Cardiac fibroblast (primary cell): ENCODE results near the gene PLCH2.

ENCODE experiments used
- DNase-seq, 2 donors: peaks; one replicate each; pipeline versions ENCODE4 v3.0.0 to v3.0.0-alpha.2; 2010; ENCODE audit warnings: low read depth in 2 of 2
- H3K4me3 ChIP-seq, 2 donors: replicated peaks in 1 of 2; 1 replicate in 1 of 2; 2 replicates in 1 of 2; pipeline ENCODE4 v1.5.1; 2011; ENCODE audit warnings: low read depth in 2 of 2, low read length in 2 of 2, mild to moderate bottlenecking in 2 of 2, moderate library complexity in 1 of 2
- CTCF ChIP-seq: IDR thresholded peaks from one replicate; pipeline ENCODE4 v1.5.1; 2011; ENCODE audit warnings: low read depth, mild to moderate bottlenecking, low read length, inconsistent platforms

PLCH2 gene

GRCh38 chr1:2528016-2528415 is 51.9 kb downstream of the PLCH2 start:
- no peak overlapping the region for H3K4me3 ChIP-seq

GRCh38 chr1:2528611-2528965 is 52.5 kb downstream of the PLCH2 start:
- no peak for DNase-seq
- TF ChIP-seq CTCF = no peak
- H3K4me3 ChIP-seq = no peak overlapping the region

More at GRCh38 chr1:2528016-2528415, 51.9 kb downstream of the PLCH2 start:
- no peak for DNase-seq
- TF ChIP-seq CTCF = no peak

DNA sequence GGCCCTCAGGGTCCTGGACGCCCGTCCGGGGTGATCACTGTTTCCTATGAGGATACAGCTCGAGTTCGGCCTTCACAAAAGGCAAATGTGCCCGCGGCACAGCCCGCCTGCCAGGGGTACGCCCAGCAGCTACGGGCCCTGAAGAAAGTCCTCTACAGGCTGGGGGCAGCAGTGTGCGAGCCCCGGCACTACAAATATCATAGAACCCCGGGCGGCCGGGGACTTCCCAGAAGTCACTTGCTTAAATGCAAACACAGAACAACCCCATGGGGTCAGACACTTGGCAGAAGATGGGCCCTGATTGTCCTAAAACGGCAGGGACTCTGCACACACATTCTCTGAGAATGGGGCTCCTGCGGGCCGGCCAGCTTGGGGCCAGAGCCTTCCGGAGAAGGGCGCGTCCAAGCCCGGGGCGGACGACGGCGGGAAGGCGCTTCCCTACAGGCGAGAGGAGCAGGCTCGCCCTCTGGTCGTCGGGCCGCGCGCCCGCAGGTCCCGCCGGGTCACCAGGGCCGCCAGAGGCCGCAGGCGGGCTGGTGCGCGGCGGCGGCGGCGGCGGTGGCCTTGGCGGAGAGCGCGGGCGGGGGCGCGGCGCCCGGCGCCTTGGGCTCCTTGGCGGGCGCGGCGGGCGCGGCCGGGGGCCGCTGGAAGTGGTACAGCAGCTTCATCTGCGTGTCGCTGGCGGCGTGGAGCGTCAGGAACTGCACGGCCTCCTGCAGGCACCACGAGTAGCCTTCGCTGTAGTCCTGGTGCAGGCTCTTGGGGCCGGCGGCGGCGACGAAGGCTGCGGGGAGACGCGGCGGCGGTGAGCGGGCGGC is 53.1 kb downstream of the PLCH2 start:
- TF ChIP-seq CTCF = no peak
- DNase-seq = no peak
- H3K4me3 ChIP-seq = no peak overlapping the region

DNA sequence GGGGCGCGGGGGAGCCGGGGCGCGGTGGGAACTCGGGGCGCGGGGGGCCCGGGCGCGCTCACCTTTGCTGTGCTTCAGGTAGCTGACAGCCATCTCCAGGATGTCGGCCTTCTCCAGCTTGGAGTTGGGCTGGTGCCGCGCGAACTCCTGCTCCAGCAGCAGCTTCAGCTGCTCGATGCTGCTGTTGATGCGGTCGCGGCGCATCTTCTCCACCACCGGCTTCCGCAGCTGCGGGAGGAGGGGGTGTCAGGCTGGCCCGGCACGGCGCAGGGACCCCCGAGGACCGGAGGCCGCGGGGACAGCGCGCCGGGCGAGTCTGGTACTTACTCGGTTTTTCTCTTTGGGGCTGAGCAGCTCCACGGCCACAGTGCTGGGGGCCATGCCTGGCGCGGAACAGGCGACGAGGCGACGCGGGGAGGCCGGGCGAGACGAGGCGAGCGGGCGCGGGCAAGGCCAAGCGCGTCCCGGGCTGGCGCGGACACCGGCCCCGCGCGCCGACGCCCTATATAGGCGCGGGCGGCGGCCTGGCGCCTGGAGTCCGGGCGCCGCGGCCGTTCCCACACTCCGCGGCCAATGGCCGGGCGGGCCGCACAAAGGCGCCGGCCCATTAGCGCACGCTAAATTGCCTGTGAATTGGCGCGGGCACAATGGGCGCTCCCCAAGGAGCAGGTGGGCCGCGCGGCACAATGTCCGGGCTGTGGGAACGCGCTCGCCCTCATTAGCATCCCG is 53.9 kb downstream of the PLCH2 start, which contains the start of gene HES5:
HES5 (minus strand) TSS at position 480 of the 729 bp plus-strand sequence; CDS start at position 381, 99 bp downstream.
- TF ChIP-seq CTCF = no peak
- H3K4me3 ChIP-seq = no peak within 1 kb of the TSS
- DNase-seq = no peak

- H3K4me3 ChIP-seq = no peak overlapping the region
- no peak for DNase-seq
- no peak for TF ChIP-seq CTCF
Measured at GRCh38 chr1:2530513-2531361, 54.6 kb downstream of the PLCH2 start.

DNA sequence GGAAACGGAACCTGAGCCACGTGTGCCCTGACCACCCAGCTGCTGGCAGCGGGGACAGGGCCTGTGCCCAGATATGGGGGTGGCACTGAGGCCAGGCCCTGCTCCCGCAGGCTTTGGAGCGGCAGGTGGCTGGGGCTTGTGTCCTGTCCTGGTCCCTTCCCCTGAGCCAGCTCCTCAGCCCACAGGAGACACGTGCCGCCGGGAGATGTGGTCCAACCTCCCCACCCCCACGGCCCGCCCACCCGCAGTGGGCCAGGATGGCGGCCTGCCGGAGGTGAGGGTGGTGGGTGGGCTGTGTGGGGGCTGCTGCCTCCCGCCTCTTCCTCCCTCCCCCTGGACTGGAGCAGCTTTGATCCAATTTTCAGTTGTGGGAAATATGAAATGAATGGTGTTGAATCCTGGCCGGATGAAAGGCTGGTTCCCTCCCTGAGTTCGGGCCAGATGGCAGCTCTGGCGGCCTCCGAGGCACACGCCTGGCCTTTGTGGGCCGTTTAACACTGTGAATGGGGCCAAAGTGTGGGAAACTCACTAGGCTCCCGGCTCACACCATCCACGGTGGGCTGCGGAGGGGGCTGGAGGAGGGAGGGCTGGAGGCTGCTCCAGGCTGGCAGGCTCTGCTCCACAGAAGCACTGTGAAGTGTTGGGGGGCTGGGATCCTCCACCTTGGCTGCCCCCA is 56.5 kb downstream of the PLCH2 start:
- no peak for TF ChIP-seq CTCF
- H3K4me3 ChIP-seq = no peak overlapping the region
- no peak for DNase-seq
